Hepatocyte (in vitro differentiated cells): Measurements from ENCODE around the gene KCTD11.

ENCODE experiments used
- EZH2phosphoT487 ChIP-seq: fragments of 200-600 bp; sonication (generic); IDR thresholded peaks from one replicate; pipeline ENCODE4 v1.6.1; 2018; ENCODE audit warnings: antibody characterized with exemption, mild to moderate bottlenecking, low read depth, moderate library complexity; ENCODE audit not compliant: unreplicated experiment, severe bottlenecking
- TF ChIP-seq, protein P1 (sequence below): fragments of 200-600 bp; sonication (generic); IDR thresholded peaks from 2 replicates; pipeline ENCODE4 v1.5.1; 2016; ENCODE audit warnings: antibody characterized with exemption, mild to moderate bottlenecking; ENCODE audit not compliant: poor library complexity

DNA sequence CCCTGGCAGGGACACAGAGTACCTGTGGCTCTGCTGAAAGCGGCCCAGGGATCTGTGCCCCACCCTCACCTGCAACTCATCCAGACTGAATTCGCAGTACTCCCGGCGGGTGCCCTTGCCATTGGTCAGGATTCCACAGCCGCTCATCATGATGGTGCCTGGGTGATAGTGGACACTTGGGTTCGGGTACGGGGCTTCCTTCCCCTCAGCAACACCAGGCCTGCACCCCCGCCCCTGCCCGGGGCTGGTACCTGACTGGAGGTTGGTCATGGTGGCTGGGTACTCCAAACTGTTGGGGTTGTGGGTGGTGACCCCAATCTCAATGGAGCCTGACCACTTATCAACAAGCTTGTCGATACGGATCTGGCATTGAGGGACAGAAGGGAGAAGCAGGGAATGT lies 25.8 kb upstream of the KCTD11 start:
- TF ChIP-seq, protein P1, sequence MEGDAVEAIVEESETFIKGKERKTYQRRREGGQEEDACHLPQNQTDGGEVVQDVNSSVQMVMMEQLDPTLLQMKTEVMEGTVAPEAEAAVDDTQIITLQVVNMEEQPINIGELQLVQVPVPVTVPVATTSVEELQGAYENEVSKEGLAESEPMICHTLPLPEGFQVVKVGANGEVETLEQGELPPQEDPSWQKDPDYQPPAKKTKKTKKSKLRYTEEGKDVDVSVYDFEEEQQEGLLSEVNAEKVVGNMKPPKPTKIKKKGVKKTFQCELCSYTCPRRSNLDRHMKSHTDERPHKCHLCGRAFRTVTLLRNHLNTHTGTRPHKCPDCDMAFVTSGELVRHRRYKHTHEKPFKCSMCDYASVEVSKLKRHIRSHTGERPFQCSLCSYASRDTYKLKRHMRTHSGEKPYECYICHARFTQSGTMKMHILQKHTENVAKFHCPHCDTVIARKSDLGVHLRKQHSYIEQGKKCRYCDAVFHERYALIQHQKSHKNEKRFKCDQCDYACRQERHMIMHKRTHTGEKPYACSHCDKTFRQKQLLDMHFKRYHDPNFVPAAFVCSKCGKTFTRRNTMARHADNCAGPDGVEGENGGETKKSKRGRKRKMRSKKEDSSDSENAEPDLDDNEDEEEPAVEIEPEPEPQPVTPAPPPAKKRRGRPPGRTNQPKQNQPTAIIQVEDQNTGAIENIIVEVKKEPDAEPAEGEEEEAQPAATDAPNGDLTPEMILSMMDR = no peak
- TF ChIP-seq EZH2phosphoT487 = no peak
